LNCAP (cell line): ENCODE results near the gene TRDN.

Experiments used
- CTCF ChIP-seq: fragments of 450-650 bp; IDR thresholded peaks from 2 replicates; pipeline ENCODE4 v1.5.1; 2017; ENCODE audit warnings: mild to moderate bottlenecking

Gene TRDN

GRCh38 chr6:123625696-123626095, 11.1 kb downstream of the TRDN start:
- no peak for TF ChIP-seq CTCF

- no peak for TF ChIP-seq CTCF
These were observed 14.0 kb downstream of the TRDN start for GRCh38 chr6:123622780-123623179.

GRCh38 chr6:123619156-123619555, 17.6 kb downstream of the TRDN start:
- no peak for TF ChIP-seq CTCF

- TF ChIP-seq CTCF: no peak
These were observed 19.8 kb downstream of the TRDN start for GRCh38 chr6:123616942-123617341.

GRCh38 chr6:123616016-123616415, 20.7 kb downstream of the TRDN start:
- TF ChIP-seq CTCF: no peak

GRCh38 chr6:123610779-123611178, 26.0 kb downstream of the TRDN start:
- TF ChIP-seq CTCF: no peak

GRCh38 chr6:123604067-123604466, 32.7 kb downstream of the TRDN start:
- no peak for TF ChIP-seq CTCF

- TF ChIP-seq CTCF: no peak
These were observed 38.7 kb downstream of the TRDN start for GRCh38 chr6:123598011-123598410.
